Measurements from ENCODE around the gene EPGN.

EPGN gene

GRCh38 chr4:74335341-74336021 is 27.2 kb downstream of the EPGN start:
- in situ Hi-C loops (cut with MboI; ENCODE audit: low sequenced_read_pairs), result loop anchor here (25.0 kb wide), 1 partner anchor 327 kb away; no protein-coding TSS in a partner anchor

GRCh38 chr4:74338792-74339333 is 30.6 kb downstream of the EPGN start:
- in situ Hi-C loops (cut with MboI; ENCODE audit: low sequenced_read_pairs), result loop anchor here (25.0 kb wide), 1 partner anchor 323 kb away; no protein-coding TSS in a partner anchor

- in situ Hi-C loops (cut with MboI; ENCODE audit: low sequenced_read_pairs), result loop anchor here (25.0 kb wide), 1 partner anchor 323 kb away; no protein-coding TSS in a partner anchor
These were observed 31.2 kb downstream of the EPGN start for GRCh38 chr4:74339501-74339900.

DNA sequence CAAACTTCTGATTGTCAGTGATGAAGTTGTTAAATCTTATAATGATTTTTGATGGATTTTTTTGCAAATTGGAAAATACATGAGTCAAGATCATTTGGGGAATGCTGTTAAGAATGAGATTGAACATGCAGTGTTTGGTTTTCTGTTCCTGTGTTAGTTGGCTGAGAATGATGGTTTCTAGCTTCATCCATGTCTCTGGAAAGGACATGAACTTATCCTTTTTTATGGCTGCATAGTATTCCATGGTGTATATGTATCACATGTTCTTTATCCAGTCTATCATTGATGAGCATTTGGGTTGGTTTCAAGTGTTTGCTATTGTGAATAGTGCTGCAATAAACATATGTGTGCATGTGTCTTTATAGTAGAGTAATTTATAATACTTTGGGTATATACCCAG is 32.2 kb downstream of the EPGN start:
- in situ Hi-C loops (cut with MboI; ENCODE audit: low sequenced_read_pairs), result loop anchor here (25.0 kb wide), 1 partner anchor 322 kb away; no protein-coding TSS in a partner anchor

DNA sequence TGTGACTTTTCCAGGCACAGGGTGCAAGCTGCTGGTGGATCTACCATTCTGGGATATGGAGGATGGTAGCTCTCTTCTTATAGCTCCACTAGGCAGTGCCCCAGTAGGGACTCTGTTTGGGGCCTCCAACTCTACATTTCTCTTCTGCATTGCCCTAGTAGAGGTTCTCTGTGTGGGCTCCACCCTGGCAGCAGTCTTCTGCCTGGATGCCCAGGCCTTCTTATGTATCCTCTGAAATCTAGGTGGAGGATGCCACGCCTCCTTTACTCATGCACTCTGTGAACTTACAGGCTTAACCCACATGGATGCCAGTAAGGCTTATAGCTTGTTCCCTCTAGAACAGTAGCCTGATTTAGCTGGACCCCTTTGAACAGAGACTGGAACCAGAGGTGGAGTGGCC is 35.8 kb downstream of the EPGN start:
- in situ Hi-C loops (cut with MboI; ENCODE audit: low sequenced_read_pairs), result loop anchor here (25.0 kb wide), 1 partner anchor 318 kb away; no protein-coding TSS in a partner anchor

DNA sequence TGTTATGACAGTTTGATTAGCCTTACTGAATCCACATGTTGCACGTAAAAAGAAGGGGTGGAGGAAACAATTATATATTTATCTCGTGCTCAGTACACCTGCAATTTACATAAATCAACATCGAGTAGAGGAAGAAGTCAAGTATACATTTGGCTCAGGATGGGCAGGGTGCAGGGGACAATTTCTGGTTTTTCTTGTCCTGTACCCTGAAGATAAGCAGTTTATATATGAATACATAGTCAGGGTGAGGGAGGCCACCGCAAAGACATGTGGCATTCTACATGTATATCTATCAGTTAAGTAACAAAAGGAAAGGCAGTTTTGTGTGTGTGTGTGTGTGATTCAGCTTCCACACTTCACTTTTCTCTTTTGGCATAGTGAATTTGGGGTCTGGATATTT is 45.6 kb downstream of the EPGN start:
- in situ Hi-C loops (cut with MboI; ENCODE audit: low sequenced_read_pairs), result no loop called here

DNA sequence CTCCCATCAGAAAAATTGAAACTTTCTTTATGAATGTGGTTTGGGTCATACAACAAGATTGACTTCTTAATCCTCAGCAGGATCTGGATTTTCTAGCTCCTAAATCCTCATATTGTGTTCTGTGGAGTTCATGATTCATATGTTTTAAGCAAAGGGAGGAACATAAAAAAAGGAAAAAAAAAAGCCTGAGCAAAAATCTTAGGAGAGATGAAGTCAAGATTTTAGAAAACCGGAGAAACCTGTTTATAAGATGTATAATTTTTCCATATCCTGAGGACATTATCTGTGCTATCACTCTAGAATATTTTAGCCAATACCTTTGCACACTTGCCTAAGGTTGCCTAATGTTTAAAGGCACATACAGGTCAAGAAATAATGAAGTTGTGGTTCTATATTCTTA is 49.7 kb downstream of the EPGN start:
- in situ Hi-C loops (cut with MboI; ENCODE audit: low sequenced_read_pairs), result no loop called here

DNA sequence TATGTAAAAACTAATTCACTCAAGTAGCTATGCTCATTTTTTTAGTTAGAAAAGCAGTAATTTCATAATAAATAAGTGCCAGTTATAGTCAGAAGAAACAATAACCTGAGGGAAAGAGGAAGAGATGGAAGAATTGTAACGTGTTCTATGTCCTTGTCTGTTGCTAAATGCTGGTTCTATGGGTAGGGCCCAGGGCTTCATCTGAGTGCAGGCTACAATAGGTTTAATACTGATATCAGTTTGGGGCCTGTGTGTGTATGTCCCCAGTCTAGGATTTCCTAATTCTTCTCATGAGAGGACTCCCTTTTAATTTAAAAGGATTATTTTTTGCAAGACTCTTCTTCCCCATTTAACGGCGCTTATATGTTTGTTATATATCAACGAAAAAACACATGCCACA is 53.4 kb downstream of the EPGN start:
- in situ Hi-C loops (cut with MboI; ENCODE audit: low sequenced_read_pairs), result no loop called here

DNA sequence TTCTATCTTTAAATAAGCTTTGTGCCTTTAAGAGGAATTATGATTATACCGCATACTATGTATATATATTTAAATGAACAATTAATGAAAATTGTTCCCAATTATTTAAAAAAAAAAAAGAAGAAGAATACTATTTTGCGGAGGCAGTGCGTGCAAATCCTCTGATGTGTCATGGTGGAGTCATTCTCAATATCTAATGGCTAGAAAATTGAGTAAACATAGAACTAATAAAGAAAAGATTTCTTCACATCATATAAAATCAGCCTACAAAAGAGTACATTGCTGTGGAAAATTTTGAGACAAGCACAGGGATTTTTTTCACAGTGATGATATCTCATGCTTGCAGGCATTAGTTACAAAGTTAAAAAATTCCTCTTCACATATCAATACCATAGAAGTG is 54.1 kb downstream of the EPGN start:
- in situ Hi-C loops (cut with MboI; ENCODE audit: low sequenced_read_pairs), result no loop called here

DNA sequence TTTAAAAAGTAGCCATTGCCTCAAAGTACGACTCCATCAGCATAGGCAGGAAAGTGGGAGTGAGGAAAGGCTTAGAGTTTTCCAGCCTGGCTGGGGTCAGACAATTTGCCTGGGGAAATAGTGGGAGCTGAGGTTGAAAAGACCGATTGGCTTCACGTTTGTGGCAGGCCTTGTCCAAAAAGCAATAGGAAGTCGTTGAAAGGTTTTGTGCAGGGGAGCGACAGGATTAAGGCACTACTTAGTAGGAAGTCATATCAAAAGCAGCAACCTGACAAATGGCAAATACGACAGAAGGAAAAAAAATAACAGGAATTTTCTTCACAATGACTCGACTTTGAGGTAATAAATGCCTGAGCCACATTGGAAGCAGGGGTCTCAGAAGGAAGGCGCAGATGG is 56.0 kb downstream of the EPGN start:
- in situ Hi-C loops (cut with MboI; ENCODE audit: low sequenced_read_pairs), result no loop called here

- in situ Hi-C loops (cut with MboI; ENCODE audit: low sequenced_read_pairs), result no loop called here
These were observed 56.6 kb downstream of the EPGN start, which contains the start of gene EREG for GRCh38 chr4:74364652-74365491. EREG (plus strand) TSS chr4:74365145; CDS start chr4:74365309, 164 bp downstream.

- in situ Hi-C loops (cut with MboI; ENCODE audit: low sequenced_read_pairs), result no loop called here
These were observed 57.5 kb downstream of the EPGN start for GRCh38 chr4:74365761-74366160.

All from HL-60/S4 treated with retinoic acid at 250 ng/mL for 4 days and 3 days (cell line).